Nephron progenitor cell (in vitro differentiated cells): ENCODE results near the gene PSMB11.

ENCODE experiments used
- DNase-seq: peaks from one replicate; pipeline ENCODE4 v3.0.0; 2021
- H3K27ac Mint-ChIP-seq: 2 replicates; pipeline ENCODE4 v1.8.0; 2021; ENCODE audit warnings: mild to moderate bottlenecking, moderate library complexity, mixed read lengths
- H3K27me3 Mint-ChIP-seq: 2 replicates; pipeline ENCODE4 v1.8.0; 2021; ENCODE audit warnings: mild to moderate bottlenecking, low read depth, mixed read lengths; ENCODE audit not compliant: poor library complexity
- H3K36me3 Mint-ChIP-seq: 2 replicates; pipeline ENCODE4 v1.8.0; 2021; ENCODE audit warnings: low read depth, mixed read lengths
- H3K4me1 Mint-ChIP-seq: 2 replicates; pipeline ENCODE4 v1.8.0; 2021; ENCODE audit warnings: mixed read lengths
- H3K4me3 Mint-ChIP-seq: 2 replicates; pipeline ENCODE4 v1.8.0; 2021; ENCODE audit warnings: mild to moderate bottlenecking, moderate library complexity, mixed read lengths
- H3K9me3 Mint-ChIP-seq: 2 replicates; pipeline ENCODE4 v1.8.0; 2021; ENCODE audit warnings: mild to moderate bottlenecking, moderate library complexity, mixed read lengths
- TF ChIP-seq, protein P1 (sequence below): fragments of 200-600 bp; sonication (generic); IDR thresholded peaks from 2 replicates; pipeline ENCODE4 v1.5.0; 2021; ENCODE audit warnings: antibody characterized with exemption

PSMB11 gene

DNA sequence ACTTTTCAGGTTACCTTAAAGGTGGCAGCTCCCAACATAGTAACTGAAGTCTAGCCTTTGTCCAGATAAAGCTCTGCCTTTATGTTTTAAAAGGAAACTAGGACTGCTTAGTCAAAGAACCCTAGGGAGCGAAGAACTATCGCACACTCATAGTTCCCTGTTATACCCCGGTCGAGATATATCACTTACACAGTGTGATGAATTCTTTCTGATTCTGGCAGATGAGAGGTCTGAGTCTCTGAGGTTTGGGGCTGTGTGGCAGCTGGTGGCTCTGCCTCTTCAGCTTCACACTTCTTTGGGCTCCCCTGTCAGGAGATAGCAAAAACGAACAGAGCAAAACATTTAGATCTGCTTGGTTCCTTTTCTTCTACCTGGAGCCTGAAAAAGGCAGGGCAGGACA lies 36.0 kb downstream of the PSMB11 start:
- Mint-ChIP-seq H3K27me3 (no peaks in the 10 kb centered on the region), H3K36me3 (peaks cover 65% of the 10 kb centered on the region), H3K9me3 (no peaks in the 10 kb centered on the region), H3K4me3 (no peak overlapping the region), H3K4me1 (peaks cover 7% of the 10 kb centered on the region), H3K27ac (peak overlapping the region; percentile 91)
- DNase-seq: no peak
- TF ChIP-seq, protein P1, sequence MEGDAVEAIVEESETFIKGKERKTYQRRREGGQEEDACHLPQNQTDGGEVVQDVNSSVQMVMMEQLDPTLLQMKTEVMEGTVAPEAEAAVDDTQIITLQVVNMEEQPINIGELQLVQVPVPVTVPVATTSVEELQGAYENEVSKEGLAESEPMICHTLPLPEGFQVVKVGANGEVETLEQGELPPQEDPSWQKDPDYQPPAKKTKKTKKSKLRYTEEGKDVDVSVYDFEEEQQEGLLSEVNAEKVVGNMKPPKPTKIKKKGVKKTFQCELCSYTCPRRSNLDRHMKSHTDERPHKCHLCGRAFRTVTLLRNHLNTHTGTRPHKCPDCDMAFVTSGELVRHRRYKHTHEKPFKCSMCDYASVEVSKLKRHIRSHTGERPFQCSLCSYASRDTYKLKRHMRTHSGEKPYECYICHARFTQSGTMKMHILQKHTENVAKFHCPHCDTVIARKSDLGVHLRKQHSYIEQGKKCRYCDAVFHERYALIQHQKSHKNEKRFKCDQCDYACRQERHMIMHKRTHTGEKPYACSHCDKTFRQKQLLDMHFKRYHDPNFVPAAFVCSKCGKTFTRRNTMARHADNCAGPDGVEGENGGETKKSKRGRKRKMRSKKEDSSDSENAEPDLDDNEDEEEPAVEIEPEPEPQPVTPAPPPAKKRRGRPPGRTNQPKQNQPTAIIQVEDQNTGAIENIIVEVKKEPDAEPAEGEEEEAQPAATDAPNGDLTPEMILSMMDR: no peak

DNA sequence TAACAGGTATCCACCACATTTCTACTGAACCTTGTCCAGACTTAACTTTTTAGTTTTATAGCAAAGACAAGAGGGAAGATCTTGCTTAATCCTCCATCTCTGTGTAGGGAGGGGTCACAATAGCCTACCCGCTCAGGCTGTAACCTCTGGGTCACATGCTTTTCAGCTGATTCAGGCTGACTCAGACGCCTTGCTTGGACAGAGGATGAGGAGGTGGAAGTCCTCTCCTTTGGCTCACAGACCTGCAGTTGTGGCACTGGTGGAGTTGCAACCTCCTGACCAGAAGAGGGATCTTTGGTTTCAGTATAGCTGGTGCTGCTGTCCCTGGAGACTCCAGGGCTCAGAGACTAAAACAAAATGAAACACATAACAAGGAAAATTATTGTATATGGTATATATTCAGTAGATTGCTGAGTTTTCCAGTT lies 36.7 kb downstream of the PSMB11 start:
- TF ChIP-seq, protein P1: no peak
- Mint-ChIP-seq H3K9me3 (no peaks in the 10 kb centered on the region), H3K4me1 (peaks cover 5% of the 10 kb centered on the region), H3K4me3 (no peak overlapping the region), H3K36me3 (peaks cover 71% of the 10 kb centered on the region), H3K27me3 (no peaks in the 10 kb centered on the region), H3K27ac (peak overlapping the region; percentile 71)
- DNase-seq: no peak

DNA sequence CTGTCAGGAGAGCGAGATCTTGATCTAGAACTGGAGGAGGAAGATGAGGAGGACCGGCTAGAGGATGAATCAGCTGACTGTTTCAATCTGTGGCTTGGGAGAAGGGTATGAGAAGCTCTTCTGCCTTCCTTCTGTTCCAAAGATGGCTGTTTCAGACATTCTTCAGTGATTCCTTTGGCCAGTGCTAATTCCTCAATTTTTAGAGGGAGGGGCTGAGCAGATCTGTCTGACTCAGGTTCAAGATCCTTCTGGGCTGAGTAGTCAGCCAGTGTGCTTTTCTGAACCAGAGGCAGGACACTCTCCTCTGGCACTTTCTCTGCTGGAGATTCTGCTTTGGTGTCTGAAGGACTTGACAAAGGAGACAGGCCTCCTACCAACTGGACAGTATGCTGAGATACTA lies 37.7 kb downstream of the PSMB11 start:
- Mint-ChIP-seq H3K36me3 (peaks cover 69% of the 10 kb centered on the region), H3K27ac (peak overlapping the region; percentile 73)

DNA sequence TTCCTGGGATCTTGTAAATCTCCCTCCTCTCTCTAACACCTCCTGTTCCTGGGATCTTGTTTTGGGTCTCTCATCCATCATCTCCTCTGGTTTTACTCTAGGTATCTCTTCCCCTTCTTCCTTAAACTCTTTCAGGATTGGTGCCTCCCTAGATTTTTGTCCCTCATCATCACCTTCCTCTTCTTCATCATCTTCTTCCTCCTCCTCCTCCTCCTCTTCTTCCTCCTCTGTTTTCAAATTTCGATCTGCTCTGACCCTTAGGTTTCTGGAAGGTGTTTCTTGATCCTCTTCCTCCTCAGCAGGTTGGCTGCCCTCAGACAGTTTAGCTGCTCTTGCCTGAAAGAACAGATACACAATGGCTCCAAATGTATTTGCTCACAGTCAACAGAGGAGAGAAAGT lies 38.5 kb downstream of the PSMB11 start:
- H3K9me3 Mint-ChIP-seq: no peaks in the 10 kb centered on the region
- peaks cover under 1% of the 10 kb centered on the region for H3K4me1 Mint-ChIP-seq
- no peak for DNase-seq
- H3K27ac Mint-ChIP-seq: peak overlapping the region; percentile 73
- H3K4me3 Mint-ChIP-seq: no peak overlapping the region
- peaks cover 71% of the 10 kb centered on the region for H3K36me3 Mint-ChIP-seq
- TF ChIP-seq, protein P1: no peak
- H3K27me3 Mint-ChIP-seq: no peaks in the 10 kb centered on the region

More for the DNA sequence above, 37.7 kb downstream of the PSMB11 start:
- TF ChIP-seq, protein P1: no peak
- DNase-seq: no peak
- Mint-ChIP-seq H3K9me3 (no peaks in the 10 kb centered on the region), H3K27me3 (no peaks in the 10 kb centered on the region), H3K4me3 (no peak overlapping the region), H3K4me1 (peaks cover 5% of the 10 kb centered on the region)

DNA sequence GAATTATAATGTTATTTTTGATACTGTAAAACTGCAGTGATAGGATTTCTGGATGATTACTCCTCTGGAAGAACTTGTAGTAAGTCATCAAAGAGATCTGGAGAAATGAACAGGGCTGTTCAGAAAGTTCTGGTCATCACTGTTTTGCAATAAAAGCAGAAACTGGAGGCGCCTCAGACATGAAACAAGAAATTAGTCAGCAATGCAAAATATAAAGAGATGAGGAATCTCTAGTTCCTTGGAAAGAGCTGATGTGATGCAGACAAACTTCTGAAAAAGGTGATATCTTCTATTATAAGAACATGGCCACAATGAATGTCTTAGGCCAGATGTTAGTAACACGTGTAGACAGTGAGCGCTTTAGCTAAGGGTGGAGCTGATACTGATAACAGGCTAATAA lies 43.4 kb downstream of the PSMB11 start:
- H3K4me3 Mint-ChIP-seq: no peak overlapping the region
- no peaks in the 10 kb centered on the region for H3K9me3 Mint-ChIP-seq
- no peaks in the 10 kb centered on the region for H3K27me3 Mint-ChIP-seq
- DNase-seq: no peak
- TF ChIP-seq, protein P1: no peak
- H3K4me1 Mint-ChIP-seq: no peaks in the 10 kb centered on the region
- H3K27ac Mint-ChIP-seq: peak overlapping the region; percentile 31
- H3K36me3 Mint-ChIP-seq: peaks cover 78% of the 10 kb centered on the region

DNA sequence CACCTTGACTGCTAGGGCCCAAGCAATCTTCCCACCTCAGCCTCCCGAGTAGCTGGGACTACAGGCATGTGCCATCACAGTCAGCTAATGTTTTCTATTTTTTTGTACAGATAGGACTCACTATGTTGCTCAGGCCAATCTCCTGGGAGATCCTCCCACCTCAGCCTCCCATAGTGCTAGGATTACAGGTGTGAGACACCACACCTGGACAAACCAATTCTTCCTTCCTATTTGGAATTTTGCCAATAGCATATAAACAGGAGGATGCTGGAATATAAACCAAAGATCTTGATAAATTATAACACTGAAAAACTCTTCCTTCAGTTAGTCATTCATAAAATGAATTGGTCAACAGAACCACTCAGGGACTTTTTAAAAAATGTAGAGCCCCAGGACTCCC lies 44.6 kb downstream of the PSMB11 start:
- DNase-seq: no peak
- Mint-ChIP-seq H3K27ac (no peak overlapping the region), H3K9me3 (no peaks in the 10 kb centered on the region), H3K36me3 (peaks cover 71% of the 10 kb centered on the region), H3K27me3 (no peaks in the 10 kb centered on the region), H3K4me3 (no peak overlapping the region), H3K4me1 (no peaks in the 10 kb centered on the region)
- TF ChIP-seq, protein P1: no peak
